Lower leg skin (tissue), 4 donors: ENCODE data around the gene SCYL1. TPM values are rescaled to one million over a fixed set of nuclear protein-coding genes. Genes with fewer than 3 reads are reported as not detected.

Source experiments
- DNase-seq, 2 donors: peaks; one replicate each; pipeline ENCODE4 v3.0.0-alpha.2; 2019; ENCODE audit warnings: low spot score in 2 of 2
- H3K4me3 ChIP-seq: fragments of 200-600 bp; sonication (generic); 2 replicates; pipeline ENCODE4 v1.5.1; 2017; ENCODE audit warnings: mild to moderate bottlenecking, low read depth; ENCODE audit not compliant: poor library complexity, severe bottlenecking
- POLR2A ChIP-seq, 2 donors: fragments of 450-650 bp; IDR thresholded peaks; one replicate each; pipeline ENCODE4 v1.6.1; 2016 to 2017; ENCODE audit warnings: antibody characterized with exemption in 2 of 2, mild to moderate bottlenecking in 1 of 2, moderate library complexity in 1 of 2
- WGBS, 2 donors: methylation state at CpG; one replicate each; pipeline ENCODE4 v1.1.5; 2018; 5-methylcytosine and 5-hydroxymethylcytosine counted together
- intact Hi-C: fragments of 100-400 bp; cut with DNase I; formaldehyde crosslinking; loops from one replicate; pipeline ENCODE4 v1.15.0; 2023; ENCODE audit warnings: low total_unique reads
- total RNA-seq, 4 donors: library from RNA; depleted of rRNA; stranded (reverse); fragments of >200 nt; gene quantifications; one replicate each; pipeline ENCODE4 v1.1.0, GENCODE V29; 2016
- TF ChIP-seq, protein P1 (sequence below), 3 donors: fragments of 450-650 bp; IDR thresholded peaks; one replicate each; pipeline ENCODE4 v1.5.1; 2016; ENCODE audit warnings: antibody characterized with exemption in 3 of 3, mild to moderate bottlenecking in 3 of 3, moderate library complexity in 2 of 3

SCYL1 gene
- 100 to 1,000 TPM in 1 of 4 donors, 10 to 100 TPM in 3; 73.1 to 103 (median 89.5) TPM for total RNA-seq

DNA sequence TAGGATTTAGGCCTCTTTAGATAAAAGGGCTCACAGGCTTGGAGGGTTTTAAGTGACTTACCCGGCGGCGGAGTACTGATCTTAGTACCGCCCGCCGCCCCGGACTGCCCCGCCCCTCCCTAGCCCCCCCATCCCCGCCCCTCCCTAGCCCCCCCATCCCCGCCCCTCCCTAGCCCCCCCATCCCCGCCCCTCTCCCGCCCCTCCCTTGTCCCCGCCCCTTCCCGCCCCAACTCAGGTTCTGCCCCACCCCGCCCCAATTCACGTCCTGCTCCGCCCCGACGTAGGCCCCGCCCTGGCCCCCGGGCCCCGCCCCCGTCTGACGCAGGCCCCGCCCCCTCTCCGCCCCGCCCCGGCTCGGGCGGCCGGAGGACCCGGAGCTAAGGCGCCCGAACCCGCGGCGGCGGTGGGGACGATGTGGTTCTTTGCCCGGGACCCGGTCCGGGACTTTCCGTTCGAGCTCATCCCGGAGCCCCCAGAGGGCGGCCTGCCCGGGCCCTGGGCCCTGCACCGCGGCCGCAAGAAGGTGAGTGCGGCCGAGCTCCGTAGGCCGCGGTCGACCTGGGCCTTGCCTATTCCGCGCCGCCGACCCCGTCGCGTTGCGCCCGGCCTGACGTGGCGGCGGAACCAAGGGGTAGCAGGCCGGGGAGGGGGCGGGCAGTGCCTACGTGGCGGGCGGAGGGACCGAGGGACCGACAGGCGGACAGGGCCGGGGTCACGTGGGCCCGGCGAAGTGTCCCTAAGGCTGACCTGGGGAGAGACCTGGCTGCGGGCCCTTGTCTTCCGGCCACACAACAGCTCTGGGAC is at the start of gene SCYL1:
Gene SCYL1, plus strand, starts transcription at position 343 of the 805 bp plus-strand sequence. Its CDS starts 71 bp downstream, at position 414.
- TF ChIP-seq POLR2A (IDR thresholded peaks at IDR 0.05): peak in 1 of 2 donors; percentile 16
- TF ChIP-seq, protein P1, sequence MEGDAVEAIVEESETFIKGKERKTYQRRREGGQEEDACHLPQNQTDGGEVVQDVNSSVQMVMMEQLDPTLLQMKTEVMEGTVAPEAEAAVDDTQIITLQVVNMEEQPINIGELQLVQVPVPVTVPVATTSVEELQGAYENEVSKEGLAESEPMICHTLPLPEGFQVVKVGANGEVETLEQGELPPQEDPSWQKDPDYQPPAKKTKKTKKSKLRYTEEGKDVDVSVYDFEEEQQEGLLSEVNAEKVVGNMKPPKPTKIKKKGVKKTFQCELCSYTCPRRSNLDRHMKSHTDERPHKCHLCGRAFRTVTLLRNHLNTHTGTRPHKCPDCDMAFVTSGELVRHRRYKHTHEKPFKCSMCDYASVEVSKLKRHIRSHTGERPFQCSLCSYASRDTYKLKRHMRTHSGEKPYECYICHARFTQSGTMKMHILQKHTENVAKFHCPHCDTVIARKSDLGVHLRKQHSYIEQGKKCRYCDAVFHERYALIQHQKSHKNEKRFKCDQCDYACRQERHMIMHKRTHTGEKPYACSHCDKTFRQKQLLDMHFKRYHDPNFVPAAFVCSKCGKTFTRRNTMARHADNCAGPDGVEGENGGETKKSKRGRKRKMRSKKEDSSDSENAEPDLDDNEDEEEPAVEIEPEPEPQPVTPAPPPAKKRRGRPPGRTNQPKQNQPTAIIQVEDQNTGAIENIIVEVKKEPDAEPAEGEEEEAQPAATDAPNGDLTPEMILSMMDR (IDR thresholded peaks at IDR 0.05): no peak
- H3K4me3 ChIP-seq: peak within 1 kb of the TSS; percentile 96
- WGBS, 2 donors: 1 to 2% methylated on average over 15 to 26 of the region's 82 CpGs
- peak; percentile 66 to 95 for DNase-seq
- intact Hi-C loops: no loop called here

- peak overlapping the region; percentile 68 for H3K4me3 ChIP-seq
- 10 to 13% methylated on average over 10 of the region's 10 CpGs for WGBS, 2 donors
- TF ChIP-seq, protein P1 (IDR thresholded peaks at IDR 0.05): no peak
- TF ChIP-seq POLR2A (IDR thresholded peaks at IDR 0.05): no peak
- peak in 1 of 2 donors; percentile 86 for DNase-seq
- intact Hi-C loops: no loop called here
Observed at GRCh38 chr11:65476632-65477148, 48.2 kb upstream of the SCYL1 start.

GRCh38 chr11:65477149-65477965 is 47.5 kb upstream of the SCYL1 start:
- TF ChIP-seq POLR2A (IDR thresholded peaks at IDR 0.05): peak in 1 of 2 donors; percentile 89
- TF ChIP-seq, protein P1 (IDR thresholded peaks at IDR 0.05): no peak
- DNase-seq: peak; percentile 95 to 99
- H3K4me3 ChIP-seq: peak overlapping the region; percentile 68
- 0 to 1% methylated on average over 27 to 56 of the region's 60 CpGs for WGBS, 2 donors
- intact Hi-C loops: no loop called here

DNA sequence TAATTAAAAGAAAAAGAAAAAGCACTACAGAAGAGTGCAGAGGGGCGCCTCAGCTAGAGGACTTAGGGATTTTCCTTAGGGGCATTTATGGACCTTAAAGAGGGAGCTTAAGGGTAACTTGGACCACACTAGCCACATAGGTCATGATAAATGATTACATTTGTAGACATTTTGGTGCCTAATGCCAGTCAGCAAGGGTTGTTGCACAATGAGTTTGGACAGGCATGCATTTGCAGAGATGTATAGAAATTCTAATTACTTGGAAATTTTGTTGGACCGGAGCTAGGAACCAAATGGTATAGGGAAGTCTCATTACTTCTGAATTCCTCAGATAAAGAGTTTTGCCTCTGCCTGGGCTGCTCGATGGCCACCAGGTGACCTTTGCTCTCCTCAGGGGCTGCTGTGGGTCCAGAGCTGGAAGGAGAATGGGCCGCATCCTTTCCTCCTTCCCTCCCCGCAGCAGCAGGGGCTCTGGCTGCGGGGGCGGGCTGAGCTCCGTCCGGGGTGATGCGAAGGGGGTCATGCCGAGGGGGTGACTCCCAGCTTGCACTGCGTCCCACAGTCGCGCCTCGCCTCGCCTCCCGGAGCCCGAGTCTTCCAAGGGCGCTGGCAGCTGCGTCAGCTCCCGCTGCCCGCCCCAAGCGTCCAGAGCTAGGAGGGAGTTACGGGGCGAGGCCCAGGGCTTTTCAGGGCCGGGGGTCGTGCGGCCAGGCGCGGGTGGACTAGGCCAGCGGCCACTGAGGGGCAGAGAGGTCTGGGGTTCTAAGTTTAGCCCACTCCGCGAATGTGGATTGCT is 46.3 kb upstream of the SCYL1 start:
- WGBS, 2 donors: 38 to 56% methylated on average over 27 to 31 of the region's 33 CpGs
- intact Hi-C loops: no loop called here
- no peak for TF ChIP-seq POLR2A (IDR thresholded peaks at IDR 0.05)
- TF ChIP-seq, protein P1 (IDR thresholded peaks at IDR 0.05): no peak
- DNase-seq: peak in 1 of 2 donors; percentile 93
- no peak overlapping the region for H3K4me3 ChIP-seq
